Motor neuron (in vitro differentiated cells): ENCODE measurements around the gene LINS1. TPM values are rescaled to one million over a fixed set of nuclear protein-coding genes. Genes with fewer than 3 reads are reported as not detected.

Experiments used
- ATAC-seq, 8 experiments: fragments of 200-7000 bp; cut with Tn5 transposase; replicated peaks in 6 of 8; 2 replicates each; pipeline ENCODE4 v1.8.0; 2021; ENCODE audit warnings: mild to moderate bottlenecking in 8 of 8, moderate library complexity in 8 of 8
- H3K27ac ChIP-seq, 2 donors: fragments of 250-450 bp; sonication (Bioruptor Pico); 2 replicates each; pipeline ENCODE4 v1.9.0; 2021; ENCODE audit warnings: antibody characterized with exemption in 2 of 2, mild to moderate bottlenecking in 2 of 2, moderate library complexity in 1 of 2
- H3K4me1 ChIP-seq, 2 donors: fragments of 250-450 bp; sonication (Bioruptor Pico); replicated peaks in 1 of 2; 2 replicates each; pipeline ENCODE4 v1.6.1; 2021; ENCODE audit warnings: antibody characterized with exemption in 2 of 2, mild to moderate bottlenecking in 2 of 2, moderate library complexity in 1 of 2
- H3K4me3 ChIP-seq, 5 donors: fragments of 250-450 bp; sonication (Bioruptor Pico); 2 replicates each; pipeline ENCODE4 v1.9.0; 2021; ENCODE audit warnings: antibody characterized with exemption in 5 of 5, mild to moderate bottlenecking in 5 of 5, moderate library complexity in 4 of 5
- WGBS, 10 experiments: fragments of 450-650 bp; shearing (Covaris generic); methylation state at CpG; one replicate each; pipeline ENCODE4 v1.0.0; 2022; 5-methylcytosine and 5-hydroxymethylcytosine counted together
- in situ Hi-C, 9 experiments: fragments of 400-800 bp; cut with MboI; loops; one replicate each; pipeline ENCODE4 v1.15.0; 2021; ENCODE audit warnings: low sequenced_read_pairs in 9 of 9, low pct_unique_long_range_greater_than_20kb in 2 of 9; ENCODE audit not compliant: unreplicated experiment in 9 of 9
- total RNA-seq, 8 experiments: library from RNA; unstranded; fragments of 300-600 nt; gene quantifications; 2 replicates each; pipeline versions ENCODE4 v1.2.3 to v1.2.4, GENCODE V29; 2022

LINS1 gene
- total RNA-seq, 8 experiments from 2014 or later, result 12.1 to 42.4 (median 14.0) TPM

- no peak overlapping the region for H3K27ac ChIP-seq
- in situ Hi-C loops, result no loop called here
- 0 to 100% (median 93%) methylated on average over 1 to 3 of the region's 4 CpGs for whole genome bisulfite sequencing, 10 experiments
- no peaks in the 10 kb centered on the region for H3K4me1 ChIP-seq
- H3K4me3 ChIP-seq, result no peak overlapping the region
- no peak for ATAC-seq
Measured at GRCh38 chr15:100570735-100571313, 31.2 kb downstream of the LINS1 start.

GRCh38 chr15:100570275-100570674 lies 31.7 kb downstream of the LINS1 start:
- ATAC-seq, result no peak
- Histone ChIP-seq H3K27ac (no peak overlapping the region), H3K4me1 (no peaks in the 10 kb centered on the region), H3K4me3 (no peak overlapping the region)
- in situ Hi-C loops, result no loop called here
- WGBS, 10 experiments, result 20 to 100% (median 87%) methylated on average over 1 to 3 of the region's 3 CpGs; no CpG with 5 or more reads in 4 of the 10 experiments

- no peak for ATAC-seq
- in situ Hi-C loops, result no loop called here
- 70 to 100% (median 81%) methylated on average over 1 to 8 of the region's 8 CpGs; no CpG with 5 or more reads in 1 of the 10 experiments for WGBS, 10 experiments
- no peak overlapping the region for H3K27ac ChIP-seq
- no peaks in the 10 kb centered on the region for H3K4me1 ChIP-seq
- H3K4me3 ChIP-seq, result no peak overlapping the region
Measured at GRCh38 chr15:100569391-100569790, 32.6 kb downstream of the LINS1 start.

- no peak overlapping the region for H3K4me3 ChIP-seq
- H3K27ac ChIP-seq, result no peak overlapping the region
- whole genome bisulfite sequencing, 10 experiments, result 44 to 100% (median 91%) methylated on average over 2 to 6 of the region's 6 CpGs; no CpG with 5 or more reads in 1 of the 10 experiments
- H3K4me1 ChIP-seq, result no peaks in the 10 kb centered on the region
- ATAC-seq, result peak in 1 of 8 experiments; percentile 94
- in situ Hi-C loops, result no loop called here
Measured at GRCh38 chr15:100566850-100567628, 34.9 kb downstream of the LINS1 start.

GRCh38 chr15:100565591-100565990 lies 36.4 kb downstream of the LINS1 start:
- H3K27ac ChIP-seq, result no peak overlapping the region
- peak in 2 of 8 experiments; percentile 12 to 44 for ATAC-seq
- 60 to 100% (median 81%) methylated on average over 1 to 3 of the region's 3 CpGs; no CpG with 5 or more reads in 2 of the 10 experiments for WGBS, 10 experiments

GRCh38 chr15:100560323-100560722 lies 41.7 kb downstream of the LINS1 start:
- H3K4me3 ChIP-seq, result no peak overlapping the region
- in situ Hi-C loops, result no loop called here
- no peak for ATAC-seq

More at GRCh38 chr15:100565591-100565990, 36.4 kb downstream of the LINS1 start:
- in situ Hi-C loops, result no loop called here
- no peaks in the 10 kb centered on the region for H3K4me1 ChIP-seq
- no peak overlapping the region for H3K4me3 ChIP-seq

GRCh38 chr15:100559330-100559729 lies 42.7 kb downstream of the LINS1 start:
- Histone ChIP-seq H3K27ac (no peak overlapping the region), H3K4me1 (no peaks in the 10 kb centered on the region), H3K4me3 (no peak overlapping the region)
- ATAC-seq, result peak in 2 of 8 experiments; percentile 56
- in situ Hi-C loops, result no loop called here
- WGBS, 10 experiments, result 86 to 100% (median 100%) methylated on average over 1 of the region's 2 CpGs; no CpG with 5 or more reads in 3 of the 10 experiments

More at GRCh38 chr15:100560323-100560722, 41.7 kb downstream of the LINS1 start:
- no peak overlapping the region for H3K27ac ChIP-seq
- no peaks in the 10 kb centered on the region for H3K4me1 ChIP-seq

- Histone ChIP-seq H3K4me1 (no peaks in the 10 kb centered on the region), H3K4me3 (no peak overlapping the region), H3K27ac (no peak overlapping the region)
- no peak for ATAC-seq
- in situ Hi-C loops, result no loop called here
- 60 to 100% methylated on average over 3 to 4 of the region's 50 CpGs; no CpG with 5 or more reads in 8 of the 10 experiments for WGBS, 10 experiments
Measured at GRCh38 chr15:100558771-100559254, 43.2 kb downstream of the LINS1 start.

- Histone ChIP-seq H3K4me1 (no peaks in the 10 kb centered on the region), H3K27ac (no peak overlapping the region), H3K4me3 (no peak overlapping the region)
- WGBS, 10 experiments, result 85 to 100% (median 95%) methylated on average over 3 to 15 of the region's 16 CpGs; no CpG with 5 or more reads in 3 of the 10 experiments
- ATAC-seq, result no peak
- in situ Hi-C loops, result no loop called here
Measured at GRCh38 chr15:100553468-100553867, 48.5 kb downstream of the LINS1 start.

- no peak for ATAC-seq
- H3K4me1 ChIP-seq, result no peaks in the 10 kb centered on the region
- no peak overlapping the region for H3K4me3 ChIP-seq
- no peak overlapping the region for H3K27ac ChIP-seq
- in situ Hi-C loops, result loop anchor here in 1 of 9 experiments (25.0 kb wide), 1 partner anchor 211 kb away; the partner anchor contains the start of gene ADAMTS17
- WGBS, 10 experiments, result 0 to 83% (median 80%) methylated on average over 1 to 4 of the region's 5 CpGs; no CpG with 5 or more reads in 5 of the 10 experiments
Measured at GRCh38 chr15:100547961-100548360, 54.0 kb downstream of the LINS1 start.

GRCh38 chr15:100544946-100545345 lies 57.0 kb downstream of the LINS1 start:
- no peak overlapping the region for H3K27ac ChIP-seq
- no peaks in the 10 kb centered on the region for H3K4me1 ChIP-seq
- no peak for ATAC-seq
- no peak overlapping the region for H3K4me3 ChIP-seq
- 33 to 100% (median 90%) methylated on average over 1 to 5 of the region's 6 CpGs; no CpG with 5 or more reads in 2 of the 10 experiments for WGBS, 10 experiments
- in situ Hi-C loops, result loop anchor here in 1 of 9 experiments (25.0 kb wide), 1 partner anchor 208 kb away; the partner anchor contains the start of gene ADAMTS17

- WGBS, 10 experiments, result 93 to 96% (median 96%) methylated on average over 3 to 12 of the region's 57 CpGs; no CpG with 5 or more reads in 7 of the 10 experiments
- in situ Hi-C loops, result loop anchor here in 1 of 9 experiments (25.0 kb wide), 1 partner anchor 207 kb away; the partner anchor contains the start of gene ADAMTS17
Measured at GRCh38 chr15:100544338-100544841, 57.6 kb downstream of the LINS1 start.

GRCh38 chr15:100542290-100542689 lies 59.7 kb downstream of the LINS1 start:
- Histone ChIP-seq H3K4me3 (no peak overlapping the region), H3K4me1 (no peaks in the 10 kb centered on the region), H3K27ac (no peak overlapping the region)
- peak in 2 of 8 experiments; percentile 31 to 48 for ATAC-seq
- in situ Hi-C loops, result loop anchor here in 1 of 9 experiments (25.0 kb wide), 1 partner anchor 205 kb away; the partner anchor contains the start of gene ADAMTS17
- WGBS, 10 experiments, result 0 to 100% (median 88%) methylated on average over 1 to 6 of the region's 6 CpGs

More at GRCh38 chr15:100544338-100544841, 57.6 kb downstream of the LINS1 start:
- Histone ChIP-seq H3K4me3 (no peak overlapping the region), H3K4me1 (no peaks in the 10 kb centered on the region), H3K27ac (no peak overlapping the region)
- ATAC-seq, result no peak
